LHCN-M2 (cell line): ENCODE data around the gene CACNA1D. TPM values are rescaled to one million over a fixed set of nuclear protein-coding genes. Genes with fewer than 3 reads are reported as not detected.

Experiments used
- DNase-seq: peaks from one replicate; pipeline ENCODE4 v3.0.0-alpha.2; 2012; ENCODE audit warnings: low read depth
- total RNA-seq: library from RNA; depleted of rRNA; stranded (reverse); fragments of >200 nt; gene quantifications from 2 replicates; pipeline ENCODE4 v1.2.3, GENCODE V29; 2014

Gene CACNA1D
- total RNA-seq, 1 experiment from 2014 or later = 0.57 TPM

DNA sequence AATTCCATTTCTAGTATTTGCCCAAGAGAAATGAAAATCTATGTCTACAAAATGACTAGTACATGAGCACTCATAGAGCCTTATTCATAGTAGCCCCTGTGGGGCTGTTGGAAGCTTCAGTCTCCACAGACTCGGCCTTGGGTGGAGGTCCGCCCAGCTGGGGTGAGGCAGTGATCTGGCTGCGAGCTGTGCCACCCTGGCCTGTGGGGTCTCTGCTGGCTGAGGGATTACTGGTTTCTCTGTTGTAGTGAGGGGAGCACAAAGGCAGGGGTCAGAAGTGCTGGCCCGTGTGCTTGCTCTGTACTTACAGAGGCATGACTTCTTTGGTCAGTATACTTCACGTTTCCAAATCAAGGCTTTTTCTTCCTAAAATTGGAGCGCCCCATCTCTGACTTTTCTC, 193.7 kb downstream of the CACNA1D start:
- DNase-seq = no peak

DNA sequence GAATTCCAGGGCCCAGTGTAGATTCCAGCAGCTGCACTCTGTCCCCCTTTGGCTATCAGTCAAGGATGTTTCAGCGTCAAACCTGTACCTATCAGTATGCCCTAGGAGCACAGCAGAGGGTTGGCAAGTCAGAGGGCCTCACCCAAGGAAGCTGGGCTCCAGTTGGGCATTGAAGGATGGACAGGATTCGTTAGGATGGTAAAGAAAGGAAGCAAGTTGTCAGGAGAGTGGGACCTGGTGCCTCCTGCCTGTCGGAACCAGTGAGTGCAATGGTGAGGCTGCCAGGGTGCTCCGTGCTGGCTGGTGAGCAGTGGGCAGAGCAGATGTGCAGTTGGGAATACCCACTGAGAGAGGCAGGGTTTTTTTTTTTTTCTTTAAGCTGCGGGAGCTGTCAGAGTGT, 194.6 kb downstream of the CACNA1D start:
- DNase-seq = no peak

DNA sequence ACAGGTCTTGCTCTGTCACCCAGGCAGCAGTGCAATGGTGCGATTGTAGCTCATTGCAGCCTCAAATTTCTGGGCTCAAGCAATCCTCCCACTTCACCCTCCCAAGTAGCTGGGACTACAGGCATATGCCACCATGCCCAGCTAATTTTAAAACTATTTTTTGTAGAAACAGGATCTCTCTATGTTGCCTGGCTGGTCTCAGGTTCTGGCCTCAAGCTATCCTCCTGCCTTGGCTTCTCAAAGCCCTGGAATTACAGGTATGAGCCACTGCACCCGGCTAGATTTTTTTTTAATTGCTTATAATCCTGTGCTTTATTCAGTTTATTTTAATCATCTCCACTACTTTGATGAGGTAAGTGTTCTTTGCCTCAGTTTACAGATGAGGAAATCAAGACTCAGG, 195.3 kb downstream of the CACNA1D start:
- DNase-seq = no peak

DNA sequence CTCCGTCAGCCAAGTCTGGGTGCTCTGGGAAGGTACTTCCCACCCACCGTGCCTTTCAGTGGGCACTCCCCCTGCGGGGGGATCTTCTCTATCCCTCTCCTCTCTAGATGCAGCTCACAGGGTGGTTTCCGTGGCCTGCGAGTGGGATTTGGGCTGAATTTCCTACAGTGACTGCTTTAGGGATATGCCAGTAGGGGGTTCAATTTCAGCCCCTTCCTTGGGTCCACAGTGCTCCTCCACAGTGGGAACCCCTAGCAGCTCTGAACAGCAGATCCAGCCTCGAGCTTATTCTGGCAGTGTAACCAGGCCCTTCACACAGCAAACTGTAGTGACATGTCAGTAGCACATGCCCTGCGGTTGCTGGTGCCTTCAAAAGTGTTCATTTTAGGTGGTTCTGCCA, 196.1 kb downstream of the CACNA1D start:
- no peak for DNase-seq

DNA sequence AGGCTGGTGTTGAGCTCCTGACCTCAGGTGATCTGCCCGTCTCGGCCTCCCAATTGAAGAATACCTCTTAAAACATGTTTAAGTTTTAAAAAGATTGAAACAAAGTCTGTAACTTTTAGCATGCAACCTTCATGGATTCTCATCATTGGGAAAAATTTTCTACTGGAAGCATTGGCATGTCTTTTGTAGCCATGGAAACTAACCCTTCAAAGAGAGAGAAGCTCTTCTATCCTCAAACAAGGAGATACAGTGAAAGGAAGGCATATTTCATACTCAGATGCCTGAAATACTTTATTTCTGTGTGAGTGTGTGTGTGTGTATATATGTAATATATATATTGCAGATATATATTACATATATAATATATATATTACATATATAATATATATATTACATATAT, 196.9 kb downstream of the CACNA1D start:
- DNase-seq = no peak

DNA sequence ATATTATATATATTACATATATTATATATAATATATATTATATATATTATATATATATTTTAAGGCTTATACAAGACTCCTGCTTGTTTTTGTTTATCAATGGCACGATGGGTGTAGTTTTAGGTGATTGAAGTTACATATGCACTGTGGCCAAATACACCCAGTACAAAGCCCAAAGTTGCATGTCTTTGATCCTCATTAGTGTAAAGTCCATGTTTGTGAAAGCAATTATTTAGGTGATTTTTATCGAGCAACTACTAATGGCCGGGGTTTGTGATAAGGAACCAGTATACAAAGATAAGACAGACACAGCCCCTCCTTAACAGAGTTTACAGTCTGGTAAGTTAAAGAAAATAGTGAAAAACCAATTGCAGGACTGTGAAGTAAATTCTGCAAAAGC, 197.5 kb downstream of the CACNA1D start:
- no peak for DNase-seq

DNA sequence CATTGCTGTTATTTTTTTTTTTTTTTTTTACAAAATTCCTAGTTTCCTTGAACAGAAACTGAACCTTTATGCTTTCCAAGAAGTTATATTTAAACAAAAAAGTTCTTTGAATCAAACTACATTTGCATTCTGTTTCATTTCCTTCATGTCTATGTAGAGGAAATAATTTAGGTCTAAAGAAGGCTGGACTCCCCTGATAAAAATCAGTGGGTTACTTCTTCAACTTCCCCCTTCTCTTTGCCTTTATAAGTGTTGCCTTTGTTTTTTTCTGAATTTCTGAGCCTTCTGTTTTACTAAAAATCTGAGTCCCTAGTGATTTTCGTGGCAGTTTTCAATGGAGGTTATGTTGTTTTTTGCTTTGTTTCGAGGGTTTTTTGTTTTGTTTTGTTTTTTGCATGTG, 199.0 kb downstream of the CACNA1D start:
- no peak for DNase-seq

DNA sequence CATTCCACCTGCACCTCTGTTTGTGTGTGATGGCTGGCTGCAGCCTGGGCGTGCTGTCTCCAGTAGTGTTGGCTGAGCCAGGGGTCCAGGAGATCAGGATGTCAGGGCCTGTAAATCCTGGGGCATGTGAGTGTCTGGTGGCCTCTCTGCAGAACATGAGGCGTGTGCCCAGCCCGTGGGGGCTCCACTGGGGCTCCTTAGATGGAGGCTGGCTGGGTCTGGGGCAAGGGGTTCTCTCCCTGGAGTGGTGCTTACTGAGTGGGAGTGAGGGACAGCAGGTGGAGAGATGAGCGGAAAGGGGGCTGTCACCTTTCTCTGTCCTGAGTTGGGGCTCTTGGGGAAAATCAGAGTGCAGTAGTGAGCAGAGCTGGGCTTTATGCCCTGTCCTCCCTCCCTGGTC, 199.6 kb downstream of the CACNA1D start:
- no peak for DNase-seq

DNA sequence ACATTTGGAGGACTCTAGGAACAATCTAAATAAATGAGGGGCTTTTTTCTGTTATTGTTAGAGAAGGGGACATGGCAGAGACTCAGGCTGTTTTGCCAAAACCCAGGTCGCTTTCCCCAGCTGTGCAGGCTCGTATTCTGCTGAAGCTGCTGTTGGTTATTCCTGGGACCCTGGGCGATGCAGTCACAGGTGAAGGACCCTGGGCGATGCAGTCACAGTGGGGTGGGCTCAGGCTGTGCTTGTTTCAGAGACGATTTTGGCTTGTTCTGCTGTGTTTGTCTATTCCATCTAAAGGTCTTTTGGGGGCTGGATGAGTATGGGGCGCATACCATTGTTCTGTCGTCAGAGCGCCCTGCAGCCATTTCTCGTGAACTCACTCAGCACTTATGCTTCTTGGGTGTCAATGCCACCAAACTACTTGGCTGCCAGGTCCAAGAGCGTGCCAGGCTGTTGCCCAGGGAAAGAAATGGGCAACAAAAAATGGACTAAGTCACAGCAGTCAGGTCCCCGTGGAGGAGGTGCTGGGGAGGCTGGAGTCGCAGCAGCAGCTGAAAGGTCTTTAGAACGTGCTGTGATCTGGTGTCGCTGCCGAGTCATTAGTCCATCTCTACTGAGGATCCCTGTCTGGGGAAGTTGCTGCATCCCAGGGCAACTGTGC, 200.4 kb downstream of the CACNA1D start:
- no peak for DNase-seq

DNA sequence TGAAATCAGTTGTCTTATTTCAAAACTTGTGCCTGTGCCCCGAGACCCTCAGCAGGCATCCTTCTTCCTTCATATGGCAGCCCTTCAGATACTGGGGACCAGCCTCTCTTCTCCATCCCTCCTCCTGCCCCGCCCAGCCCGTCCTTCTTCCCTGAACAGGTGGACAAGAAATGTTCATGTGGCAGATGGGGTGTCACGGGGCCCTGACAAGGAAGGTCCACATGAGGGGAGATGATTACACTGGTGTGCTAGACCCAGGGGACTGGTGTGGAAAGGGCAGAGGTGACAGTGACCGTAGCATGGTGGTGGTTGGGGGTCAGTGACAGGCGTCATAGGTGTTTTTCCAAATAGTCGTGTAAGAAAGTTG, 200.9 kb downstream of the CACNA1D start:
- DNase-seq = no peak

DNA sequence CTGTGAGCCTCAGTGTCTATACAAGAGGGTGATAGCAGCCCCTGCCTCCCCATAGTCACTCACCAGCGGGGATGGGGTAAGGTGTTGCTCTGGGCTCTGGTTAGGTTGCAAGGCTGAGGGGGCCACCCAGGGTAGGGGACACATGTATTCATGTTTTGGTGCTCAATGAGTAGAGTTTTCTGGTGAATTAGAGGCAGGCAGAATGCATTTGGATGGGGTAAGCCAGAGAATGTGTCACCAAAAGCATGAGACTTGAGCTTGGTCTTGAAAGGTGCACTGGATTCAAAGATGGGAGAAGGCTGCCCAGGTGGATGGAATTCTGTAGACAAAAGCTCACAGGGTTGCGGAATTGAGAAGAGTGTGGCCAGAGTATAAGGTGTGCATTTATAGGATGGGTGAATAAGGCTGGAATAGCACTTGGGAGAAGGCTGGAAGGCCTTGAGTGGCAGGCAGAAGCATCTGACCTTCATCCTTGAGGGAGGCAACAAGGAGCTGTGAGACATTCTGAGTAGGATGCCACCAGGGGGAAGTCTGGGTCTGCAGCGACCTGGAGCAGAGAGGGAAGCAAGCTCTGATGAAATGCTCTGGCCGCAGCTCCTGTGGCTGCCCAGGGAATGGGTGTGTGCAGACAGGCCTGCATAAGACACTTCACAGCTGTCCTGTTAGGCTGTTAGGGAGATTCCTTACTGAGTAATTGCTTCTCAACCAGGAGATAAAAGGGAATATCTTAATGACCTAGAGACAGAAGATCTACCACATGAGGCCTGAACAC, 202.2 kb downstream of the CACNA1D start:
- peak; percentile 13 for DNase-seq

DNA sequence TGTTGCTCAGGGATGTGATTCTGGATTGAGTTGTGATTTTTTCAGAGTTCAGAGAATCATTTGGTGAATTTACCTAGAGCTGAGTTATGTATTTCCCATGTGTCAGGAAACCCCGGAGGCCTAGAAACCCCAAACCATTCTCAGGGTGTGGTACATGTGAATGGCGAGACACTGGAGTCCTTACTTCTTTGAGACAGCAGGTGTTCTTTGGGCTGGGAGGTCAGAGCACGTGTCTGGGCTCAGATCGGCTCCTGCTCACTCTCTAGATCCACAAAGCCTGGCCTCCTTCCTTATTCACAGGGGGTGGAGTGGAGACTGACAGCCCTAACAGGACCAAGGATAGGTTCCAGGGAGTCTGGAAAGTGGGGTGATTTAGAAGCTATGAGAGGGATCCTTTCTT, 206.0 kb downstream of the CACNA1D start:
- DNase-seq = no peak

DNA sequence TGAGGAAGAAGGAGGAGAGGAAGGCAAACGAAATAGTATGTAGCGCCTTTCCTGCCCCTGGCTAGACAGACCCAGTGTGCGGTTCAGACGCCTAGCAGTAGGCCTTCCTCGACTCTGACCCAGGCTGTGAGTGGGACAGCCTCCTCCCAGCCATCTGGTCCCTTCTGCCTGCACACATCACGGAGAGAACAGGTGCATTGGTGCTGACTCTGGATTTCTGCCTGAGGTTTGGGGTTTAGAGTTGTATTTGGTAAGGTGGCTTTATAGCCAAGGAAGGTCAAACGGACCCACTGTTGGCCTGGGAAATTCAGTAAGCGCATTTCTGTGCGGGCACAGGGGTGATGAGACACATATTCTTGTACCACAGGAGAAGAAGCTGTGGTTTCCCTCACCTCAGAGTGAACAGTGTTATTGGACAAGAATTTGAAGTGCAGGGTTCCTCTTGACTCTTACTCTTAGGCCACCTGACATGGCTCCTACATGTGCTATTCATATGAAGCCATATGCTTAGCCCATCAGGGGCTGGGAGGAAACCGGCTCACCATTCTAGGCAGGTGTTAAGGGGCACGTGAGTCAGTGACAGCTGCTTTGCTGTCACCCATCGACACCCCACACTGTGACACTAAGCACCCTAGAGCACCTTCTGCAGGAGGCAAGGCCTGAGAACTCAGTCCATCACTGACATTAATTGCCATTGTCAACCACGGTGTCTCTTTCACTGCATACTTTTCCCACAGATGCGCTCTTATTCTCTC, 208.5 kb downstream of the CACNA1D start:
- no peak for DNase-seq

DNA sequence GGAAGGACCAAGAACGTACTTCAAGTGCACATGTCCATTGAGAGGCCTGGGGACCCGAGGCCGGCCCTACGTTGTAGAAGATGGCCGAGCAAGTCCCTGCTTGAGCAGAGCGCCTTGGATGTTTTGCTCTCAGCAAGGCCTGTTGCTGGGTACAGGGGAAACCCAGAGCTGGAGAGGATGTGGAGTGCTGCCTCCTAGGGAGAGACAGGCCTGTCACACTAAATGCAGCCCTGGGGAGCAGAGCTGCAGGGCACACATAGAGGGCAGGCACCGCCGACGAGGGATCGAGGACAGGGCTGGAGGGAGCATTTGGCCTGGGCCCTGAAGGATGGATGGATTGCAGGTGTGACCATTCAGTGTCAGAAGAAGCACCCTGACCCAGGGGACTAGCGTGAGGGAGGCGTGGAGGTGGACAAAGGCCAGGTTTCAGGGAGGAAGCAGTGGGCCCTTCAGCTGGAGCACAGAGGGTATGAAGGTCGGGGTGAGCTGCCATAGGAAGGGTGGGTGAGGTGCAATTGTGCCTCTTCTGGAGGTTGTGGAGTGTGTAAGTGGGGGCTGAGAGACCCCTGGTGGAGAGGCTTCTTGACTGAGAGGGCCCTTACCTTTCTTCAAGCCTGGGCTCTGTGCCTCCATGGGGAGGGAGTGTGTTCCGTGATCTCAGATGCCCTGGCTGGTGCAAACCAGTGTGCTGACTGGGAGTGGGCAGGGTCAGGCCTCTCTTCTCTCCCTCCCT, 209.4 kb downstream of the CACNA1D start:
- DNase-seq = no peak

DNA sequence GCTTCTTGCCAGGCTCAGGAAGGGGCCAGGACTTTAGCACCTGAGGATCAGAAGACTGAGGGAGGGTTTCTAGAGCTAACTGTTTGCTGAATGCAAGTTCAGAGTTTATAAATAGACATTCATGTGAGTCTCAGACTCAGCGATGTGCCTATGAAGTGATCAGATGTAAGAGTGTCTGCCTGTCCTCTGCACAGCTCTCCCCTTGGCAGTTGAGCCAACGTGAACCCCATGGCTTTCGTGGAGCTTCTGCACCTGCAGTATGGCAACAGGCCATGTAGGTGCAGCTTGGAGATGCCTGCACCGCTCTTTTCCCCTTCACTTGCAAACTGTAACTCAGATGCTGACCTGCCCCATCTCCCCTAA, 209.9 kb downstream of the CACNA1D start:
- no peak for DNase-seq

DNA sequence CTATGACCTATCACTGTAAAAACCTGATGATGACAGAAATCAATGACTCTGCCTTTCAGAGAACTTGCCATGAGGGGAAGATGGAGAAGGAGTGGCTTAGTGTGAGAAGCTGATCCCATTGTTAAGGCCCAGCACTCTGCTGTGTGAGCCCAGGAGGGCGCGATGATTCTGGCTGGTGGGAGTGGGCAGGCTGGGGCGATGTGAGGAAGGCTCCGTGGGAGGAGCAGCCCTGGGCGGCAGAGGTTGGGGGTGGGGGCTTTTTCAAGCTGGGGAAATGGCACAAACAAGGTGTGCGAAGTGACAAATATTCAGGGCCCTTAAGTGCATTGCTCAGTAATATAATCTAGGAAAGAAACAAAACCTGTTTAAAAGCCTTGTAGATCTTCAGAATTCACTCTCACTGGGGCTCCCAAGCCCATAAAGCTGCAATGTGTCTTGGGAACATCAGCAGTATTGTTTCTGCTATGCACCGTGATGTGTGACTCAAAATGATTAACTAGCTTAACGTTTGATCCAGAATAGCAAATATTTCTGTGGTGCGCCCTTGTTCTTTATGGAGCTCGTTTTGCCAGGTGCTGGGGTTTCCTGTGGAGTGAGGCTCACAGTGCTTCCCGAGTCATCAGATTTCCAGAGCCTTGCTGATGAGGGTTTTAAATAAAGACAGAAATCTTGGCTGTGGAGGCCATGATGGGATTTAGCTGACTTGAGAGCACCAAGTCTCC, 210.8 kb downstream of the CACNA1D start:
- no peak for DNase-seq

DNA sequence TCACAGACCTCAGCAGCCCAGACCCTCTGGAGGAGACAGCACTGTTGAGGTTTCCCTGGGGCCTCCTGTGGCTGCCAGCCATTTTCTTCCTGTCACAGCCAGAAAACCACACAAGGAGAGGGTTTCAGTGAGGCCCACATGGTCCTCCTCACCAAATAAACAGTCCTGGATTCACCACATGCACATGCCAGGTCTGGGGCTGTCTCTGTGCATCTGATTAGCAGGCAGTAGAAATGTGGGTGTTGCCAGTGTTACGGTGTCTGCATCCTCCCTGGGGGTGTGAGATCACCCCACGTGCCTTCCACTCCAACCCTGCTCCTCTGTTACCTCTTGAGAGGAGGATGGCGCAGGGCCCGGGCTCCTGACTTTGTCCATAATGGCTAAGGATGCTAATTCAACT, 211.4 kb downstream of the CACNA1D start:
- no peak for DNase-seq

DNA sequence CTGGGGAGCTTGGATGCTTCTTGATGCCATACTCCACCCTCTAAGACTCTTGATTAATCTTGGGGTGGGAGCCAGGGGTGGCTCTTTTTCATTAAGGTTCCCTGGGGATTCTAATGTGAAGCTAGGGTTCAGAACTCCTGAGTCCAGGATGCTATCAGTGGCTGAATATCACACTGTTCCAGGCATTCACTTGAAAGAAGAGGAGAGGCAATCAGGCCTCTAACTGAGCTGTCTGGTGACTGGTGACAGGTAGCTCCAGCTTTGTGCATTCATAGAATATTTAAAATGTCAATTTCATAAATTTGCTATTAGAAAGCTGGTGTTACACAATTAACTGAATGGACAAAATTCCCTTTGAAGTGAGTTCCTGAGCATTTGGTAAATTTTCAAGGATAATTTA, 212.8 kb downstream of the CACNA1D start:
- DNase-seq = no peak

DNA sequence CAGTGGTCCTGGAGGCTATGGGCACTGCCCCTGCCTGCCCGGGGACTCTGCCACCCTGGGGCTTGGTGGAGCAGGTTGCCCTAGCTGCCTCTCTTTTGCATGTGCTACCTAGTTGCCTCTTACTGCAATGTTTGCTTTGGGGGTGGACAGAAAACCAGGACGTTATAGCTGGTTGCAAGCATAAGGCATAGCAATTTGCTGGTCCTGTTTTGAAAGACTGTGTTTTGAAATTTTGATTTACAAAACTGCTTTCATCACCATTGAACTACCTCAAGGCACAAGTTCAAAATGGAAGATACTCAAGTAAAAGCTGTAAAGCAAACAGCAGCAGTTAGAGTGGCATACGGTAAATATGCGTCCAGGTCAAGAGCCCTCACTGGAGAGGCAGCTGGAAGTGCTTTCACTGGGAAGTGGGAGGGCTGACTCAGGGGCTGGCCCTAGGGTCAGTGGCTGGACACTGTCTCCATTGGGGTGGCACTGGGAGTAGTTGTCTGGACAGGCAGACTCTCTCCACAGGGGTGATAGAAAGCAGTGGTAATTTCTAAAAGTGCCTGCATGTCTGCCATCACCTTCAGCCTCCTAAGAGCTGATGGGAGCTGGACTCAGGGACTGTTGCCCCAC, 213.7 kb downstream of the CACNA1D start:
- no peak for DNase-seq

DNA sequence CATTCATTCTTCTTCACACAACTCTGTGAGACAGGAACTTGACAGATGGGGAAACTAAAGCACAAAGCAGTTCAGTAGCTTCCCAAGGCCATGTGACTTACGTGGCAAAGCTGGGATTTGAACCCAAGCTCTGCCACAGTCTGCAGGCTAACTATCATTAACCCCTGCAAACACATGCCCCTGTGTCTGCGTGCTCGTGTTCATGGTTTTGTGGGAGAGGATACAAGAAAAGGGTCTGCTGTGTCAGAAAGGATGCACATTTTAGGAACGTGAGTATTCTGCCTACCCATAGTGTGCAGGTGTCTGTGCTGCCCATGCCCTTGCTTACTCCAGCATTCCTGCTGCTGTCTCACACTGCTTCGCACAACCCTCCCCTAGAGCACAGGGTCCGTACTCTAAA, 214.8 kb downstream of the CACNA1D start:
- DNase-seq = no peak
